GM18907 (cell line): Measurements from ENCODE around the gene ICAM3.
A peak's percentile ranks its signal among the peaks of the same experiment; 100 is the strongest.
"Not testable (repeated sequence)": the region's sequence is repeated elsewhere in the genome, so short reads cannot be mapped to it uniquely, and the experiment has no call there.

ENCODE experiments used
- ATAC-seq: cut with Tn5 transposase; IDR thresholded peaks from one replicate; pipeline ENCODE4 v1.9.1; 2021; ENCODE audit warnings: mild to moderate bottlenecking, moderate library complexity; ENCODE audit not compliant: unreplicated experiment

The ICAM3 gene

GRCh38 chr19:10346509-10346908, 7.1 kb upstream of the ICAM3 start:
- ATAC-seq, result no peak

DNA sequence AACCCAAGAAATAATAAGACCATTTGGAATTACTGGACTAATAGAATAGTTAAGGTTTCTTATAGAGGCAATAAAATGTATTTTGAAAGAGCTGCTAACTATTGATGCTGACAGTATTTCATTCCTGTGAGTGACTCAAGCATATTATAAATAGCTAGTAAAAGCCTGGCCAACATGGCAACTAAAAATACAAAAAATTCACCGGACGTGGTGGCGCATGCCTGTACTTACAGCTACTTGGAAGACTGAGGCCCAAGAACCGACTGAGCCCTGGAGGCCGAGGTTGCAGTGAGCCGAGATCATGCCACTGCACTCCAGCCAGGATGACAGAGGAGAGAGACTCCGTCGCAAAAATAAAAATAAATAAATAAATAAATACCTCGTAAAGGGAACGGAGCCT, 5.4 kb upstream of the ICAM3 start:
- ATAC-seq, result no peak

- no peak for ATAC-seq
Measured at GRCh38 chr19:10343495-10343894, 4.1 kb upstream of the ICAM3 start.

- no peak for ATAC-seq
Measured at GRCh38 chr19:10339977-10340376, 553 bp upstream of the ICAM3 start.

- no peak for ATAC-seq
Measured at GRCh38 chr19:10338940-10339339, 484 bp downstream of the ICAM3 start.

DNA sequence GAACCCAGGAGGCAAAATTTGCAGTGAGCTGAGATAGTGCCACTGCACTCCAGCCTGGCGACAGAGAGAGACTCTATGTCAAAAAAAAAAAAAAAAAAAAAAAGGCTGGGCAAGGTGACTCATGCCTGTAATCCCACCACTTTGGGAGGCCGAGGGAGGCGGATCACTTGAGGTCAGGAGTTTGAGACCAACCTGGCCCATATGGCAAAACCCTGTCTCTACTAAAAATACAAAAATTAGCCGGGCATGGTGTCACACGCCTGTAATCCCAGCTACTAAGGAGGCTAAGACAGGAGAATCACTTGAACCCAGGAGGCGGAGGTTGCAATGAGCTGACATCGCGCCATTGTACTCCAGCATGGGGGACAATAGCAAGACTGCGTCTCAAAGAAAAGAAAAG, 2.7 kb downstream of the ICAM3 start:
- not testable (repeated sequence) for ATAC-seq

- ATAC-seq, result no peak
Measured at GRCh38 chr19:10335352-10335985, 4.0 kb downstream of the ICAM3 start.

DNA sequence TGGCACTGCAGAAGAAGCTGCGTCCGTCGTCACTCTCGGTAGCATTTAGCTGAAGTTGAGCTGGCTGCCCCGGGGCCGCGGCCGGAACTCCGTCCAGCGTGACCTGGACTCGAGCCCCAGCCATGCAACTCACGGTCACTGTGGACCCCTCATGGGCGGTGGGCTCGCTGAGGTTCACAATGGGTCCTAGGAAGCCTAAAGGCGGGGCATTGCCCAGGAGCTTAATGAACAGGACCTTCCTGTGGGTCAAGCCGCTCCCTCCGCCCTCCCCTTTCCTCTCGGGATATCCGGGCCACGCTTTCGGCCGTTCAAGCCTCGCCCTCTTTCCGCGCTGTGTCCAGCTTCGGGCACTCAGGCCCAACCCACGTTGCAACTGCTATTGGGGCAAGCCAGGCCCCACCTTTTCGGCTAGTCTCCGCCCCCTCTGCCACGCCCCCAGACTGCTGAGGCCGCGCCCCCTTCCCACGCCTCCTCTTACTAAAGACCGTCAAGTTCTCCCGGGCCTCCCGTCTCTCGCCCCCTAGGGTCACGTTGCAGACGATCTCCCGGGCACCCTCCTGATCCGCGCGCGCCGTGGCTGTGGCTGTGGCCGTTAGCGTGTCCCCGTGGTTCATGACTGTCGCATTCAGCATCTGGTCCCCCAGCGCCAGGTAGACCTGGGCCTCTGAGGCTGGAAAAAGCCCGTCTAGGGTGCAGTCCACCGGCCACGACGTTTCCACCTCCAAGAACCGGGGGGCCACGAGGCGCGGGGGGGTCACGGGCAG, 4.7 kb downstream of the ICAM3 start:
- ATAC-seq, result no peak

DNA sequence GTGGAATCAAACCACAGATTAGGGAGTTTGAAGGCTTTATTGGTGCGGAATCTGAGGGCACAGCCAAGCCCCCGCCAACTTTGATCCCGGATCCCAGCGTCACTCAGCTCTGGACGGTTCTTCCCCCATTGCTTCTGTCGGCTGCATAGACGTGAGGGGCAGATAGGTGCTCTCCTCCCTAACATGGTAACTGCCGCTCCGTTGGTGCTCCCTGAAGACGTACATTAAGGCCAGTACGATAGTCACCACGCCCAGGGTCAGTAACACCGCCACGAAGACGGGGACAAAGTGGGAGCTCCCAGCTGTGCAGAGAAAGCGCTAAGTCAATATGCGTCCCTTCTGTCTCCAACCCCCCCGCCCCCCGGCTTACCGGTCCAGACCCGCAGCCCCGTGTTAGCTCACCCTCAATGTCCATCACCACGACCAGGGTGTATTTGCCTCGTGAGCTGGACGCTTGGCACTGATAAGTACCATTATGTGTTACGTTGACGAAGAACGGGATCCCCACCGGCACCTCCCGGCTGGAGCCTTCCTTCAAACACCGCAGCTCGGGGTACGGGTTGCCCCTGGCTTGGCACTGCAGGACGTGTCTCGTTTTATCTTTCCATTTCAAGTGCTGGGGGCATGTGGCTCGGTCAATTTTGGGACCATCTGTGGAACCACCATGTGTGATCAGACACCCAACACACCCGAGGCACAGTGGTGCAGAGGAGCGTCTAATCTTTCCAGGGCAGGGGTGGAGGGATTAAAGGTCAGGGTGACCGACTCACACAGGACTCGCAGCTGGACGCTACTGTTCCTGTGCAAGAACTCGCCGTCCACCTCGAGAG, 5.5 kb downstream of the ICAM3 start:
- no peak for ATAC-seq

GRCh38 chr19:10332965-10333757, 6.3 kb downstream of the ICAM3 start, which contains the start of gene RAVER1:
Gene RAVER1, minus strand, starts transcription at chr19:10333529. Its CDS starts 22 bp downstream, at chr19:10333507.
- ATAC-seq, result peak; percentile 82

DNA sequence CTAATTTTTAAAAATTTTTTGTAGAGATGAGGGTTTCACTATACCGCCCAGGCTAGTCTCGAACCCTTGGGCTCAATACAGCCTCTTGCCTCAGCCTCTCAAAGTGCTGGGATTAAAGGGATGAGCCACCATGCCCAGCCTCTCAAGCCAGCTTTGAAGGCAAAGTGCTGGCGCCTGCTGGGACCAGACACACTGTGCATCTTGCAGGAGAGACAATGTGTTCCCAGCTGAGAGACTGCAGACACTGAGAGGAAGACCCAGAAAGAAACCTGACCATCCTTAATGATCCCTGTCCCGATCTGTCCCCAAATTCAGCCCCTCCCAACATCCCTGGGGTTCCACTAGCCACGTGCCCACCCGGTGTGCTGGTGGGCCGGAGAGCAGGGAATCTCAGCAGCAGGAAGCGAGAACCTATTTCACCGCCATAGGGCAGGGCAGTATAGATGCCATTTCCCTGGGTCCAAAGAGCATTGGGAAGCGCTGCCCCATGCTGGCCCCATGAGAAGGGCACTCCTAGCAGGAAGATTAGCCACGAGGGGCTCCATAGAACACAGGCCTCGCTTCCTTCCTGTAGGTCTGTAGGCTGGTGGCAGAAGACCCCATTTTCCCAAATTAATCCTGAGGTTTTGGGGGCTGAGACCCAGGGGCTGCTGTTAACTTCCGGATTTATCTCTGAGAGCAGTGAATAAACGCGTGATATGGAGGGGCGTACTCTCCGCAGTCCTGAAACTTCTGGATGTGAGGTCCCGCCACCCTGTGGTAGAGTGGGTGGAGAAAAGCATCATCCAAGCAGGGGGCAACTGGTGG, 7.1 kb downstream of the ICAM3 start:
- ATAC-seq, result peak; percentile 6

DNA sequence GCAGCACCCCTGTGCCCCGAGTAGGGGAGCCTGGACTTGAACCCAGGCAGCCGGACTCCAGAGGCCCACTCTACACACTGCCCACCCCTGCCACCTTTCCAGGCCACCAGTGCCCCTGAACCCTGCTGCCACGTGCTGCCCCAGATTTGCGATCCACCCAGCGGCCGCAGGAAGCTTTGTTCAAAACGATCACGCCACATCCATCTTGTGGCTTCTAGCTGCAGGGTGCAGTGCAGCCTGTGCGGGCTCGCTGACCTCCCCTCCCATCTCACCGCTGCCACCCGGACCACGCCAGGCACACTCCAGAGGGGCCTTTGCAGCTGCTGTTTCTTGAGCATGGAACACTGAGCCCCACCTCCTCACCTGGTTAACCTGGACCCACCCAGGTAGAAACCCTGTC, 9.9 kb downstream of the ICAM3 start:
- no peak for ATAC-seq

DNA sequence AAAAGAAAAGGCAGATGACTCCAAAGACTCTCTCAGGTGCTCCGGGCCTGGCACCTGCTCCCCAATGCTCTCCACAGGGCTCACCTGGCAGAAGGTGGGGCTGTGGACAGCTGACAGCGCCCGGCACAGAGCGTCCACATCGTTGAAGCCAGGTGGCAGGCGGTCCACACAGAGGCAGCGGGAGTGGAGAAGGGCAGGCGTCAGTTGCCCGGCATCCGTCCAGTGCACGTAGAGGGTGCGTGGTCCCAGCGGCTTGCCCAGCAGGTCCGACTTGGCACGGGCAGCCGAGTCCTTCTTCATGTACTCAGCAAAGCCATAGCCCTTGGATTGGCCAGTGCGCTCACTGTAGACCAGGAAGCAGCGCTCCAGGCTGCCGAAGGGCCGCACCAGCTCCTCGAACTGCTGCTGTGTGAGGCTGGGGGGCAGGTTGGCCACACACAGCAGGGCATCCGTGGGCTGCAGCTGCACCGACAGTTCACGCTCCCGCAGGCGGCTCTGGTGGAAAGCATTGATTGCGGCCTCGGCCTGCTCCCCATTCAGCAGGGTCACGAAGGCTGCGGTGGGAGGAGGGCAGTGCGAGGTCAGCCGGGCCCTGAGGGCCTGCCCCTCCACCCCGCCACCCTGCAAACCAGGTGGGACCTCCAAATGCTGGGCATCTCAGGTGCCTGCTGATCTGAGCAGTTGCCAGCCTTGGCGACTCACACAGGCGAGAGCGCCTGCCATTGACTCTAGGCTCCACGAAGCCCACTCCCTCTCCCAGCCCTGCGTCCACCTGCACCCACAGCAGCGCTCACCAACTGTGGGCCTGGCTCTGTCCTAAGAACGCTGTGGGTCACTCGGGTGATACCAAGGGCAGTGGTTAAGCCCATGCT, 10.6 kb downstream of the ICAM3 start:
- ATAC-seq, result no peak

DNA sequence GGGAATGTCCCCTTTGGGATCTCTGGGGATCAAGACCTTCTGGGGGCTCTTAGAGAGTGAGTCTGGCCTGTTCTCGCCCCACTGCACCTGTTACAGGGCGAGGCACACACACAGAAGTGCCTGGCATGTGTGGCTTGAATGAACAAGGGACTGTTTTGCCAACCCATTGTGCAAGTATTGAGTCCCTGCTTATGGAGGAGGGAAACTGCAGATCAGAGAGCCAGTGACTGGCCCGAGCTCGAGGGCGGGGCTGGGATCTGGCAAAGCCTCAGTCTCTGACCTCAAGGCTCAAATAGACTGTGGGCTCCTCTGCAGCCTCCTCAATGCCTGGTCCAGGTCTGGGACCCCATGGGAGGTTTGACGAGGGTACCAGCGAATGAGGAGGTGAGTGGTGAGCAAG, 11.6 kb downstream of the ICAM3 start:
- no peak for ATAC-seq

DNA sequence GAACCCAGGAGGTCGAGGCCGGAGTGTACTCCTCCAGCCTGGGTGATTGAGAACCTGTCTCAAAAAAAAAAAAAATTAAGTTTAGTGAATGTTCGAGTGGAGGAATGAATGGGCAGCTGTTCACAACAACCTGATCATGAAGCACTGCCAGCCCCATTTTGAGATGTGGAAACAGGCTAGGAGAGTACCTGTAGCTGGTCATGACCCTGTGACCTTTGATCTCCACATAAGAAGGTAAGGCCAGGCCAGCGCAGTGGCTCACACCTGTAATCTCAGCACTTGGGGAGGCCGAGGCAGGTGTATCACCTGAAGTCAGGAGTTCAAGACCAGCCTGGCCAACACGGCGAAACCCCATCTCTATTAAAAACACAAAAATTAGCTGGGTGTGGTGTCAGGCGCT, 13.7 kb downstream of the ICAM3 start:
- no peak for ATAC-seq

- ATAC-seq, result no peak
Measured at GRCh38 chr19:10321874-10322835, 17.3 kb downstream of the ICAM3 start.

- ATAC-seq, result no peak
Measured at GRCh38 chr19:10321417-10321797, 18.0 kb downstream of the ICAM3 start.
